ENCODE measurements around the gene RCOR3.

The RCOR3 gene

GRCh38 chr1:211352985-211353515, 93.9 kb downstream of the RCOR3 start:
- H3K27me3 Mint-ChIP-seq: no peaks in the 10 kb centered on the region
- H3K27ac Mint-ChIP-seq: peak overlapping the region; percentile 87
- peak overlapping the region; percentile 79 for H3K4me3 Mint-ChIP-seq
- peaks cover 9% of the 10 kb centered on the region for H3K9me3 Mint-ChIP-seq (ENCODE audit: low read depth)
- H3K36me3 Mint-ChIP-seq: peaks cover 19% of the 10 kb centered on the region
- H3K4me1 Mint-ChIP-seq (ENCODE audit: low read depth): peaks cover 83% of the 10 kb centered on the region

GRCh38 chr1:211353562-211354212, 94.5 kb downstream of the RCOR3 start:
- H3K4me1 Mint-ChIP-seq (ENCODE audit: low read depth): peaks cover 79% of the 10 kb centered on the region
- H3K4me3 Mint-ChIP-seq: peak overlapping the region; percentile 79
- H3K27me3 Mint-ChIP-seq: no peaks in the 10 kb centered on the region
- H3K9me3 Mint-ChIP-seq (ENCODE audit: low read depth): peaks cover 9% of the 10 kb centered on the region
- peaks cover 19% of the 10 kb centered on the region for H3K36me3 Mint-ChIP-seq
- H3K27ac Mint-ChIP-seq: peak overlapping the region; percentile 87

GRCh38 chr1:211355873-211356272, 96.7 kb downstream of the RCOR3 start:
- peak overlapping the region; percentile 61 for H3K27ac Mint-ChIP-seq
- no peak overlapping the region for H3K4me3 Mint-ChIP-seq
- peaks cover 73% of the 10 kb centered on the region for H3K4me1 Mint-ChIP-seq (ENCODE audit: low read depth)
- peaks cover 29% of the 10 kb centered on the region for H3K36me3 Mint-ChIP-seq
- H3K9me3 Mint-ChIP-seq (ENCODE audit: low read depth): peaks cover 9% of the 10 kb centered on the region
- no peaks in the 10 kb centered on the region for H3K27me3 Mint-ChIP-seq

GRCh38 chr1:211356723-211357407, 97.7 kb downstream of the RCOR3 start:
- H3K4me1 Mint-ChIP-seq (ENCODE audit: low read depth): peaks cover 65% of the 10 kb centered on the region
- H3K9me3 Mint-ChIP-seq (ENCODE audit: low read depth): peaks cover 2% of the 10 kb centered on the region
- no peak overlapping the region for H3K4me3 Mint-ChIP-seq
- H3K27ac Mint-ChIP-seq: peak overlapping the region; percentile 70
- peaks cover 24% of the 10 kb centered on the region for H3K36me3 Mint-ChIP-seq
- H3K27me3 Mint-ChIP-seq: no peaks in the 10 kb centered on the region

- no peak overlapping the region for H3K27ac Mint-ChIP-seq
- H3K27me3 Mint-ChIP-seq: no peaks in the 10 kb centered on the region
- peaks cover 48% of the 10 kb centered on the region for H3K4me1 Mint-ChIP-seq (ENCODE audit: low read depth)
- H3K9me3 Mint-ChIP-seq (ENCODE audit: low read depth): no peaks in the 10 kb centered on the region
- peaks cover 16% of the 10 kb centered on the region for H3K36me3 Mint-ChIP-seq
- no peak overlapping the region for H3K4me3 Mint-ChIP-seq
Observed at GRCh38 chr1:211358685-211359084, 99.5 kb downstream of the RCOR3 start.

GRCh38 chr1:211359876-211360275, 100.7 kb downstream of the RCOR3 start:
- peaks cover 16% of the 10 kb centered on the region for H3K36me3 Mint-ChIP-seq
- H3K27ac Mint-ChIP-seq: peak overlapping the region; percentile 71
- H3K4me1 Mint-ChIP-seq (ENCODE audit: low read depth): peaks cover 37% of the 10 kb centered on the region
- H3K27me3 Mint-ChIP-seq: no peaks in the 10 kb centered on the region
- H3K9me3 Mint-ChIP-seq (ENCODE audit: low read depth): no peaks in the 10 kb centered on the region
- no peak overlapping the region for H3K4me3 Mint-ChIP-seq

GRCh38 chr1:211361202-211361601, 102.0 kb downstream of the RCOR3 start:
- Mint-ChIP-seq H3K36me3 (peaks cover 12% of the 10 kb centered on the region), H3K27ac (no peak overlapping the region), H3K4me3 (no peak overlapping the region)

More at GRCh38 chr1:211361202-211361601, 102.0 kb downstream of the RCOR3 start:
- Mint-ChIP-seq H3K9me3 (ENCODE audit: low read depth) (no peaks in the 10 kb centered on the region), H3K4me1 (ENCODE audit: low read depth) (peaks cover 26% of the 10 kb centered on the region), H3K27me3 (no peaks in the 10 kb centered on the region)
